BLaER1 treated with 17β-estradiol and CSF1 and Interleukin-3, amounts not matched to agents 10 nM and 100 nM (cell line): ENCODE results near the gene ADCK1.
A peak's percentile ranks its signal among the peaks of the same experiment; 100 is the strongest.
"Not testable (repeated sequence)": the region's sequence is repeated elsewhere in the genome, so short reads cannot be mapped to it uniquely, and the experiment has no call there.

Experiments
- H3K27ac ChIP-seq, 11 experiments: shearing (Covaris generic); formaldehyde crosslinking; 2 replicates each; pipeline ENCODE4 v1.8.1; 2022
- H3K27me3 ChIP-seq, 11 experiments: shearing (Covaris generic); formaldehyde crosslinking; 2 replicates each; pipeline ENCODE4 v1.8.1; 2022
- H3K36me3 ChIP-seq, 11 experiments: shearing (Covaris generic); formaldehyde crosslinking; 2 replicates each; pipeline ENCODE4 v1.8.1; 2022
- H3K4me1 ChIP-seq, 10 experiments: shearing (Covaris generic); formaldehyde crosslinking; 2 replicates each; pipeline ENCODE4 v1.8.1; 2022
- H3K4me2 ChIP-seq, 11 experiments: shearing (Covaris generic); formaldehyde crosslinking; 2 replicates each; pipeline ENCODE4 v1.8.1; 2022
- H3K4me3 ChIP-seq, 10 experiments: shearing (Covaris generic); formaldehyde crosslinking; 2 replicates each; pipeline ENCODE4 v1.8.1; 2022
- H3K9ac ChIP-seq, 11 experiments: shearing (Covaris generic); formaldehyde crosslinking; 2 replicates each; pipeline ENCODE4 v1.8.1; 2022
- H3K9me3 ChIP-seq, 11 experiments: shearing (Covaris generic); formaldehyde crosslinking; replicated peaks in 1 of 11; 2 replicates each; pipeline ENCODE4 v1.8.1; 2022
- H4K20me1 ChIP-seq, 11 experiments: shearing (Covaris generic); formaldehyde crosslinking; 2 replicates each; pipeline ENCODE4 v1.8.1; 2022
- Cebpa-rat ChIP-seq, 11 experiments: shearing (Covaris generic); IDR thresholded peaks; 2 replicates each; pipeline ENCODE4 v1.8.1; 2022

The ADCK1 gene

GRCh38 chr14:77923131-77923936 lies 123.4 kb downstream of the ADCK1 start:
- peaks cover 0 to 22% (median 0%) of the 10 kb centered on the region in 11 experiments; a peak in 4 of 22 replicates for H3K36me3 ChIP-seq
- no peak overlapping the region for H3K4me3 ChIP-seq
- no peak overlapping the region for H3K9ac ChIP-seq
- no peak for TF ChIP-seq Cebpa-rat (IDR thresholded peaks at IDR 0.05)
- H3K4me1 ChIP-seq, result peaks cover 0 to 2% (median 0%) of the 10 kb centered on the region in 10 experiments; a peak in 2 of 20 replicates
- H3K4me2 ChIP-seq, result no peak overlapping the region
- H3K27ac ChIP-seq, result no peak overlapping the region
- H4K20me1 ChIP-seq, result no peaks in the 10 kb centered on the region
- H3K27me3 ChIP-seq, result no peaks in the 10 kb centered on the region
- peaks cover 0 to 19% (median 10%) of the 10 kb centered on the region in 11 experiments; a peak in 15 of 22 replicates for H3K9me3 ChIP-seq

GRCh38 chr14:77924141-77924948 lies 124.4 kb downstream of the ADCK1 start:
- Histone ChIP-seq H3K27ac (no peak overlapping the region), H3K36me3 (peaks cover 0 to 17% (median 0%) of the 10 kb centered on the region in 11 experiments; a peak in 4 of 22 replicates), H3K27me3 (no peaks in the 10 kb centered on the region), H3K4me1 (no peaks in the 10 kb centered on the region), H3K9me3 (peaks cover 0 to 11% (median 10%) of the 10 kb centered on the region in 11 experiments; a peak in 15 of 22 replicates), H4K20me1 (no peaks in the 10 kb centered on the region), H3K9ac (no peak overlapping the region), H3K4me3 (no peak overlapping the region), H3K4me2 (no peak overlapping the region)
- no peak for TF ChIP-seq Cebpa-rat (IDR thresholded peaks at IDR 0.05)

GRCh38 chr14:77926942-77927341 lies 127.0 kb downstream of the ADCK1 start:
- Histone ChIP-seq H4K20me1 (no peaks in the 10 kb centered on the region), H3K36me3 (peaks cover 0 to 24% (median 0%) of the 10 kb centered on the region in 11 experiments; a peak in 6 of 22 replicates)
- no peak for TF ChIP-seq Cebpa-rat (IDR thresholded peaks at IDR 0.05)

DNA sequence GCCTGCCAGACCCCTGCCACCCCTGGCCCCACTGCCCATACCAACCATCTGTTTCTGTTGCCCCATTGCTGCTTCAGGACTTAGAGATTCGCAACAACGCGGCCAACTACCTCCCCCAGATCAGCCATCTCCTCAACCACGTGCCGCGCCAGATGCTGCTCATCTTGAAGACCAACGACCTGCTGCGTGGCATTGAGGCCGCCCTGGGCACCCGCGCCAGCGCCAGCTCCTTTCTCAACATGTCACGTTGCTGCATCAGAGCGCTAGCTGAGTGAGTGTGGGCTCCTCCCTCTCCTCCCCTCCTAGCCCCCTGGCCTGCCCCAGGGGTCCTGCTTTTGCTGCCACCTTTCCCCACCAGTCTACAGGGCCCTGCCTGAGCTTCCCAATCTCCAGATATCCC lies 131.5 kb downstream of the ADCK1 start:
- H3K9ac ChIP-seq, result no peak overlapping the region
- peaks cover 24 to 42% (median 33%) of the 10 kb centered on the region in 11 experiments for H3K9me3 ChIP-seq
- no peak overlapping the region for H3K27ac ChIP-seq
- peaks cover 20 to 65% (median 38%) of the 10 kb centered on the region in 11 experiments for H3K36me3 ChIP-seq
- H3K4me3 ChIP-seq, result no peak overlapping the region
- no peaks in the 10 kb centered on the region for H3K4me1 ChIP-seq
- TF ChIP-seq Cebpa-rat (IDR thresholded peaks at IDR 0.05), result no peak
- H3K4me2 ChIP-seq, result no peak overlapping the region
- no peaks in the 10 kb centered on the region for H4K20me1 ChIP-seq
- H3K27me3 ChIP-seq, result no peaks in the 10 kb centered on the region

More at GRCh38 chr14:77926942-77927341, 127.0 kb downstream of the ADCK1 start:
- Histone ChIP-seq H3K27me3 (no peaks in the 10 kb centered on the region), H3K4me2 (no peak overlapping the region), H3K27ac (no peak overlapping the region), H3K4me1 (no peaks in the 10 kb centered on the region), H3K9me3 (0 out of 22 replicates have a peak, but pooled peaks cover 0 to 3% (median 0%) of the 10 kb centered on the region in 11 experiments), H3K4me3 (no peak overlapping the region), H3K9ac (no peak overlapping the region)

GRCh38 chr14:77936138-77936639 lies 136.3 kb downstream of the ADCK1 start:
- Histone ChIP-seq H3K4me3 (no peak overlapping the region), H3K27ac (no peak overlapping the region), H3K4me2 (no peak overlapping the region), H3K9me3 (peaks cover 38 to 60% (median 53%) of the 10 kb centered on the region in 11 experiments), H4K20me1 (no peaks in the 10 kb centered on the region), H3K27me3 (no peaks in the 10 kb centered on the region), H3K9ac (no peak overlapping the region), H3K4me1 (no peaks in the 10 kb centered on the region), H3K36me3 (peaks cover 20 to 57% (median 41%) of the 10 kb centered on the region in 11 experiments)
- TF ChIP-seq Cebpa-rat (IDR thresholded peaks at IDR 0.05), result no peak

DNA sequence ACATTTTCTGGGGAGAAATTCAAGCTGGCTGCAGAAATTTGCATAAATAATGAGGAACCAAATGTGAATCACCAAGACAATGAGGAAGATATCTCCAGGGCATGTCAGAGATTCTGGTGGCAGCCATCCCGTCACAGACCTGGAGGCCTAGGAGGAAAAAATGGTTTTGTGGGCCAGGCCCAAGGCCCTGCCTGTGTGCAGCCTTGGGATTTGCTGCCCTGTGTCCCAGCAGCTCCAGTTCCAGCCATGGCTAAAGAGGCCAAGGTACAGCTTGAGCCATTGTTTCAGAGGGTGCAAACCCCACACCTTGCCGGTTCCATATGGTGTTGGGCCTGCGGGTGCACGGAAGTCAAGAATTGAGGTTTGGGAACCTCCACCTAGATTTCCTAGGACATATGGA lies 147.5 kb downstream of the ADCK1 start:
- Histone ChIP-seq H3K4me2 (no peak overlapping the region), H3K9ac (no peak overlapping the region), H3K4me1 (peaks cover 0 to 19% (median 13%) of the 10 kb centered on the region in 10 experiments; a peak in 17 of 20 replicates), H3K36me3 (peaks cover 0 to 9% (median 0%) of the 10 kb centered on the region in 11 experiments; a peak in 4 of 22 replicates), H3K9me3 (peaks cover 38 to 78% (median 67%) of the 10 kb centered on the region in 11 experiments), H3K27me3 (no peaks in the 10 kb centered on the region), H3K27ac (no peak overlapping the region; a peak in 1 of 22 replicates), H3K4me3 (0 out of 20 replicates have a peak overlapping the region, but pooled peaks of 2 of the 10 experiments have one; percentile 11 to 15), H4K20me1 (no peaks in the 10 kb centered on the region)
- no peak for TF ChIP-seq Cebpa-rat (IDR thresholded peaks at IDR 0.05)

- no peak for TF ChIP-seq Cebpa-rat (IDR thresholded peaks at IDR 0.05)
- Histone ChIP-seq H3K4me3 (no peak overlapping the region), H3K4me2 (peak overlapping the region in 8 of 11 experiments; percentile 19 to 64 (median 49); a peak in 15 of 22 replicates), H3K4me1 (peaks cover 0 to 19% (median 13%) of the 10 kb centered on the region in 10 experiments; a peak in 17 of 20 replicates), H4K20me1 (no peaks in the 10 kb centered on the region), H3K9me3 (peaks cover 39 to 74% (median 55%) of the 10 kb centered on the region in 11 experiments), H3K9ac (no peak overlapping the region), H3K36me3 (peaks cover 0 to 9% (median 0%) of the 10 kb centered on the region in 11 experiments; a peak in 4 of 22 replicates), H3K27me3 (no peaks in the 10 kb centered on the region), H3K27ac (no peak overlapping the region)
These were observed 150.6 kb downstream of the ADCK1 start for GRCh38 chr14:77950371-77951063.

- Histone ChIP-seq H4K20me1 (no peaks in the 10 kb centered on the region), H3K4me1 (peaks cover 0 to 22% (median 13%) of the 10 kb centered on the region in 10 experiments; a peak in 15 of 20 replicates), H3K4me3 (no peak overlapping the region), H3K27me3 (no peaks in the 10 kb centered on the region), H3K36me3 (no peaks in the 10 kb centered on the region), H3K4me2 (peak overlapping the region in 6 of 11 experiments; percentile 0 to 24 (median 12); a peak in 5 of 22 replicates), H3K27ac (no peak overlapping the region), H3K9ac (no peak overlapping the region), H3K9me3 (peaks cover 15 to 39% (median 29%) of the 10 kb centered on the region in 11 experiments; a peak in 21 of 22 replicates)
- TF ChIP-seq Cebpa-rat (IDR thresholded peaks at IDR 0.05), result no peak
These were observed 156.0 kb downstream of the ADCK1 start for GRCh38 chr14:77955816-77956484.

- not testable (repeated sequence) for H3K4me3 ChIP-seq, H3K9ac ChIP-seq, H3K36me3 ChIP-seq, H3K27me3 ChIP-seq, H3K27ac ChIP-seq, H3K4me2 ChIP-seq, H4K20me1 ChIP-seq
- Histone ChIP-seq H3K4me1 (peaks cover 0 to 38% (median 12%) of the 10 kb centered on the region in 10 experiments; a peak in 14 of 20 replicates), H3K9me3 (peaks cover 5 to 23% (median 17%) of the 10 kb centered on the region in 11 experiments; a peak in 17 of 22 replicates)
These were observed 159.8 kb downstream of the ADCK1 start for GRCh38 chr14:77959686-77960085.
